NT2/D1 (cell line): ENCODE measurements around the gene PI4KA.

Source experiments
- DNase-seq: peaks from one replicate; pipeline ENCODE4 v3.0.0-alpha.2; 2011; ENCODE audit warnings: low read depth, low spot score
- H3K27me3 ChIP-seq: 2 replicates; pipeline ENCODE4 v1.6.0; 2011; ENCODE audit warnings: mild to moderate bottlenecking; ENCODE audit not compliant: insufficient read length, insufficient read depth
- H3K36me3 ChIP-seq: 2 replicates; pipeline ENCODE4 v1.6.1; 2011; ENCODE audit warnings: mild to moderate bottlenecking, low read length, mixed read lengths; ENCODE audit not compliant: insufficient read depth, insufficient read length
- H3K4me1 ChIP-seq: 2 replicates; pipeline ENCODE4 v1.5.1; 2011; ENCODE audit not compliant: insufficient read depth, insufficient read length
- H3K4me3 ChIP-seq: 2 replicates; pipeline ENCODE4 v1.5.1; 2011; ENCODE audit warnings: low read depth; ENCODE audit not compliant: insufficient read length
- H3K9ac ChIP-seq: 2 replicates; pipeline ENCODE4 v1.6.0; 2011; ENCODE audit warnings: low read depth; ENCODE audit not compliant: insufficient read length
- H3K9me3 ChIP-seq: 2 replicates; pipeline ENCODE4 v1.5.1; 2011; ENCODE audit warnings: mild to moderate bottlenecking, low read length; ENCODE audit not compliant: insufficient read depth
- SUZ12 ChIP-seq: IDR thresholded peaks from 2 replicates; pipeline ENCODE4 v1.6.1; 2011; ENCODE audit not compliant: insufficient read length, insufficient read depth; ENCODE audit errors: extremely low read depth
- YY1 ChIP-seq: IDR thresholded peaks from 2 replicates; pipeline ENCODE4 v1.6.1; 2011; ENCODE audit not compliant: insufficient read length, insufficient read depth
- ZNF274 ChIP-seq: IDR thresholded peaks from 2 replicates; pipeline ENCODE4 v1.6.1; 2011; ENCODE audit warnings: mild to moderate bottlenecking, low read depth, low read length

The PI4KA gene

DNA sequence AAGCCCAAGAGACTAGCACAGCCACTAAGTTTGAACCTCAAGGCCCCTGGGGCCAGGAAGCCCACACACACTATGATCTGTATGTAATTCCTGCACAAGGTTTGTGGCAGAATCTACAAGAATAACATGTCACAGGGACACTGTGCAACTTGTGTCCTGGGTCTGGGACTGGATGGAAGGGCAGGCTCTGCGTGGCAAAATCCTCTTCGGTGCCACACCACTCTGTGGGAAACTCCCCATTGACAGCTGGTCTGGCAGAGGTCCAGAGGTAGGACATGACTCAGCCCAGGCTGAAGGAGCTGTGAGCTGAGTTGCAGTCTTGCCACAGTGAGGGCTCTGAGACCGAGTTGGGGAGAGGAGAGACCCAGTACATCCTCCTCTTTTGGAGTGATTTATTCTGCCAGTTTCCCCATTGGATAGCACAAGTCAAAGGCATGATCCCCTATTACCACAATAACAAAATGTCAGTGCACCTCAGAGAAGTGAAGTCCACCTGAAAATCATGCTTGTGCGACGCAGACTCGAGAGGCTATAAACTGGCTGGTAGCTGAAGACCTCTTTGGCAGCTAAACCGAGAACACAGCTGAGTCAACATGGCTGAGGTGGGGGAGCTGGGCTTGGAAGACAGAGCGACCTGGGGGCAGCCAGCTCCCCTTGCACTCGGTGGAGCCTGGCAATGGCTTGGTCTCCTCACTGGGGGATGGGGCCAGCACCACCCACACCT is 108.0 kb downstream of the PI4KA start:
- no peaks in the 10 kb centered on the region for H3K27me3 ChIP-seq
- H3K36me3 ChIP-seq: peaks cover 47% of the 10 kb centered on the region
- H3K9ac ChIP-seq: no peak overlapping the region
- TF ChIP-seq YY1: no peak
- TF ChIP-seq ZNF274: no peak
- TF ChIP-seq SUZ12: no peak
- peaks cover 3% of the 10 kb centered on the region for H3K4me1 ChIP-seq
- no peak overlapping the region for H3K4me3 ChIP-seq
- no peak for DNase-seq
- no peaks in the 10 kb centered on the region for H3K9me3 ChIP-seq

DNA sequence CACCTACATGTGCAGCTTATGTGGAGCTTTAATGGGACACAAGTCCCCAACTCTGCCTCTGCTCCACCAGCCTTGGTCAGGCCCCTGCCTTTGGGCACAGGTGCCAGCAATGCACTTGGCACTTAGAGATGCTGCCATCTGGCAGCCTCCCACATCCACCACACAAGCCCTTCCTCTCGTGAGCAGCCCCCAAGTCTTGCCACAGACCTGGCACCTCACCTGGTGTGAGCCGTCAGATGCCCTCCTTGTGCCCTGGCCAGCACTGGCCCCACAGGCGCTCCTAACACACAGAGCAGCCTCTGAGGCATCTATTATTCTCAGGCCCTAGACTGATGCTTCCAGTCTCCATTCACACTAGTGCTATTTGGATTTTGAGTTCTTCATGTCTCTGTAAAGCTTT is 109.2 kb downstream of the PI4KA start:
- no peak for TF ChIP-seq SUZ12
- no peak for TF ChIP-seq YY1
- no peak for TF ChIP-seq ZNF274

DNA sequence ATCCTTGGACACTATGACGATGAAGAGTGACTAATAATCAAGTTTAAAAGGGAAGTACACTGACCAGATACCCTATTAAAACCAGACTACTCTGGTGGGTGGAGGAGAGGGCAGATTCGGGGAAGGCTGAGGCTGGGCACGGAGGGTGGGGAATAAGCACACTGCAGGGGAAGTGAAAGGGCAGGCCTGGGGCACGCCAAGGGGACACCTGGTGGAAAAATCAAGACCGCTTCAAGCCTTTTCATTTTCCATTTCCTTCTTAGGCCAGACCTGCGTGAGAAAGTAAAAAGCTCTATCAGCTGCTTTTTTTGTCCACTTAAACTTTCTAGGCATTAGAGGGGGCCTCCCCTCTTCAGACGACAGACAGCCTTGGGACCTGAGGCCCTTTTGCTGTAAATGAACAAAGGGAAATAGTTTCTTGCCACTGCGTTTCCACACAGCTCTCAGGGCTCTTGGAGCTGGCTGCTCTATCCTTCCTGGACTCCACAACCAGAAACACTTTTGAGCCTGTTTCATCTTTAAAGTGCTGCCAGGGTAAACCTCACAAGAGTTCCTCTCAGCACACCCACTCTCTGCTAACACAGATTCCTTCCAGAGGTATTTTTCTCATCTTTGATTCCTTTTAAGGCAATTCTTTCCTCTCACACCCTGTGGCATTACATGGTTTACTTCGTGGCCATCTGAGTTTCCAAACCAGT is 109.7 kb downstream of the PI4KA start:
- Histone ChIP-seq H3K4me1 (peaks cover 3% of the 10 kb centered on the region), H3K4me3 (no peak overlapping the region)

More for the DNA sequence above, 109.2 kb downstream of the PI4KA start:
- Histone ChIP-seq H3K9ac (no peak overlapping the region), H3K36me3 (peaks cover 52% of the 10 kb centered on the region), H3K4me1 (peaks cover 3% of the 10 kb centered on the region), H3K9me3 (no peaks in the 10 kb centered on the region), H3K4me3 (no peak overlapping the region), H3K27me3 (no peaks in the 10 kb centered on the region)
- DNase-seq: no peak

DNA sequence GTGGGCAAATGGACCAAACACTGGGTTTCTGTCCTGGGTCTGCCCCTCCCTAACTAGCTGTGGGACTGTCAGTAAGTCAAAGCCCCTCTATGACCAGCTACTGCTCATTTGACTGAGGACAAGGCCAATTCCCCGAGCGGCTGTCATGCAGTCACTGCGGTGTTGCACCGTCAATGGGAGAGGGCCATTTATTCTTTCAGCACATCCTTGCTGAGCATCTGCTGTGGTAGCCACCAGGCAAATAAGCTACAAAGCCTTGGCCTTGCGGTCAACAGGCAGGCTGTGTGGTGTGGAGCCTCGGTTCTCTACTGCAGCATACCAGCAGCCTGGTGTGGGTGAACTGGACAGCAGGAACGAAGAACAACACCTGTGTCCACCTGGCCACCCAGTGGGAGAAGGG is 110.5 kb downstream of the PI4KA start:
- no peak for DNase-seq
- Histone ChIP-seq H3K36me3 (peaks cover 56% of the 10 kb centered on the region), H3K9me3 (no peaks in the 10 kb centered on the region), H3K4me1 (peaks cover 3% of the 10 kb centered on the region), H3K27me3 (no peaks in the 10 kb centered on the region), H3K9ac (no peak overlapping the region), H3K4me3 (no peak overlapping the region)
- no peak for TF ChIP-seq ZNF274
- TF ChIP-seq SUZ12: no peak
- TF ChIP-seq YY1: no peak

More for the DNA sequence above, 109.7 kb downstream of the PI4KA start:
- DNase-seq: no peak
- TF ChIP-seq SUZ12 (no peak), YY1 (no peak), ZNF274 (no peak)
- H3K27me3 ChIP-seq: no peaks in the 10 kb centered on the region
- H3K36me3 ChIP-seq: peaks cover 56% of the 10 kb centered on the region
- no peaks in the 10 kb centered on the region for H3K9me3 ChIP-seq
- no peak overlapping the region for H3K9ac ChIP-seq

DNA sequence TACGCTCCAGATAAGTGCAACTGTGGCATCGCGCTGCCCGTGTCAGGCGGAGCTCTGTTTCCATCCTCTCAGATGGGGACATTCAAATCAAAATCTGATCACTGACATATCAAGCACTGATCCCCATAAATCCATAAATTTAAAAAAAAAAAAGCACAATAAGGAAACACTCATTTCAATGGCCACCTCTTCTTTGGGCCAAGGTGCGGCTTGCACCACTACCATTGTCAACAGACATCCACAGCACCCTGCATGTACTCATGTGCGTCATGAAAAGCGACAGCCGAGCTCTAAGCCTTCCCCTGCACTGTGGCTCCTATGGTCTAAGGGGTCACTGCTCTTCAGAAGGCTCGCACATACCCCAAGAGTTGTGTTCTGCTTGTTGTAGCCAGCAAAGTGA is 111.4 kb downstream of the PI4KA start:
- peaks cover 3% of the 10 kb centered on the region for H3K4me1 ChIP-seq
- H3K9me3 ChIP-seq: no peaks in the 10 kb centered on the region
- no peaks in the 10 kb centered on the region for H3K27me3 ChIP-seq
- DNase-seq: no peak
- peaks cover 53% of the 10 kb centered on the region for H3K36me3 ChIP-seq
- no peak overlapping the region for H3K4me3 ChIP-seq
- TF ChIP-seq ZNF274 (no peak), SUZ12 (no peak), YY1 (no peak)
- H3K9ac ChIP-seq: no peak overlapping the region

DNA sequence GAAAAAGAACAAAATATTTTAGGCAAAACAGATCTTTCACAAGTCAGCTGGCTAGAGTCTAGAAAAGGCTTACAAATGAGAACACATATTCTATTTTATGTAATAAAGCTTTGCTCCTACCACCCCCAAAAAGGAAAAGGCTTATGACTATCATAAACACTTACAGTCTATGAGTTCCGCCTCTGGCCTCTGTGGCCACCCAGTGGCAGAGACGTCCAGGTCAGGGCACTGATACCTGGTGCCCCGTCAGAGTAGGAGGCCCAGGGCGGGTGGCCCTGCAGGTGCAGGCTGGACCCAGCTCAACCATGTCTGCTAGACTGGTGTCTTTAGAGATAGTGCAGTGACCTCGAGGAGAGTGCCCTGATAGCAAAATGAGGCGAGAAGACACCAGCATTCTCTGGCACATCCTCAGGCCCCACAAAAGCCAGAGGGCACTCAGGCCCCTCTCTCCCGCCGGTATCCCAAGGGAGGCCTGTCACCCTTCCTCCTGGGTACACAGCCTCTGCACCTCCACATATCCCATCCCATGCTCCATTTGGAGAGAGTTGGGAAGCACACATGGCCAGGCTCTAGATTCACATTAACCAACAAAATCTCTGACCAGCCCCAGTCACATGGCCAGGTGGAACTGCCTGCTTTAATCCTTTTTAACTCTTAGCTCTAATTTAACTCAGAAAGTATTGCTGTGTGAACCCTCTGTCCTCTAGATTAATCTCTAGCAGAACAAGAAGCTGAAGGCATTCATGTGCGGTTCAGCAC is 112.0 kb downstream of the PI4KA start:
- Histone ChIP-seq H3K4me3 (no peak overlapping the region), H3K4me1 (no peaks in the 10 kb centered on the region), H3K9me3 (no peaks in the 10 kb centered on the region), H3K27me3 (no peaks in the 10 kb centered on the region), H3K9ac (no peak overlapping the region), H3K36me3 (peaks cover 51% of the 10 kb centered on the region)
- TF ChIP-seq SUZ12 (no peak), ZNF274 (no peak), YY1 (no peak)
- DNase-seq: no peak

DNA sequence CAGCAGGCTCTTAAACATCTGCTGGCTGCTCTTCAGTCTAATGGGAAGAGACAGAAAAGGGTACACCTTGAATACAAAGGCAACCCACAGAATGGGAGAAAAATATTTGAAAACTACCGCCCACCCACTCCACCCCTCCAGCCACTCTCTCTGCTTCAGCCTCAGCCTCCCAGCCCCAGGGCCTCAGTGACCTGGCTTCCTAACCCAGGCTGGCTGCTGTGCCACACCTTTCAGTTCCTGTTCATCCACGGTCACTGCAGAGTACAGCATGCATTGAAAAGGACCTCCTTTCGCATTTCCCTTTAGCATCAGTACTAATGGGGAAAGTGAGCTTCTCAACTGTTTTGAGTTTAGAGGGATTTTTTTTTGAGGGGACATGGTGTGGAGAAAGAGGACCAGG is 113.5 kb downstream of the PI4KA start:
- H3K9ac ChIP-seq: no peak overlapping the region
- 0 out of 2 replicates have a peak, but pooled peaks cover 3% of the 10 kb centered on the region for H3K9me3 ChIP-seq
- peaks cover 45% of the 10 kb centered on the region for H3K36me3 ChIP-seq
- DNase-seq: no peak
- no peak for TF ChIP-seq SUZ12
- TF ChIP-seq YY1: no peak
- no peak for TF ChIP-seq ZNF274
- H3K27me3 ChIP-seq: no peaks in the 10 kb centered on the region
- no peaks in the 10 kb centered on the region for H3K4me1 ChIP-seq
- no peak overlapping the region for H3K4me3 ChIP-seq
